ENCODE measurements around the gene CISH.

DNA sequence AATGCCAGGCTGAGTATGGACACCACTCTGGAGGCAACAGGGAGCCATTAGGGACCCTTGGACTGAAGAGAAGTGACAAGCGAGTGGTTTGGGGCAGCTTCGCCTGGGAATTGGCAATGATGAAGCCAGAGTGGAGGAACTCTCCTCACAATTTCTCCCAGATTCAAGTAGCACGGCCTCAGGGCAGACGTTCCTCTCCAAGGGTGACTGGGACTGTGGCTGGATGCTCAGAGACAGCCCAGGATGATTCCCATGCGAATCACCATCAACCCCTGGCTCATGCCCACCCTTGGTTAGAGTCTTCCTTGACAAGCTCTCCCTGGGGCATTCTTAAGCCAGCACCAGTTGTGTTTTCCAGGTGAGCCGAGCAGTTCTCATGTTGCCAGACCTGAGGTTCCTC is 46.8 kb upstream of the CISH start:
- TF ChIP-seq YY1 (IDR thresholded peaks at IDR 0.05; ENCODE audit: insufficient read depth, insufficient read length) = no peak
- no peak for TF ChIP-seq ZNF274 (IDR thresholded peaks at IDR 0.05; ENCODE audit: low read depth, low read length)
- TF ChIP-seq SUZ12 (IDR thresholded peaks at IDR 0.05; ENCODE audit: extremely low read depth, insufficient read depth, insufficient read length) = no peak
